ENCODE measurements around the gene MS4A4A.

GRCh38 chr11:60326955-60327354 lies 46.5 kb downstream of the MS4A4A start, which contains the start of gene MS4A6E:
- TF ChIP-seq CTCF (IDR thresholded peaks at IDR 0.05) = no peak
- TF ChIP-seq POLR2A (IDR thresholded peaks at IDR 0.05) = no peak

All from body of pancreas (tissue), 4 donors.